DMS153 treated with DMSO at 0.1 percent for 48 hours (cell line): ENCODE data around the gene AP3S2.
"Not testable (repeated sequence)": the region's sequence is repeated elsewhere in the genome, so short reads cannot be mapped to it uniquely, and the experiment has no call there.

Experiments used
- DNase-seq: peaks from one replicate; lab custom pipeline; 2025; ENCODE audit not compliant: unreplicated experiment; lab: John Stamatoyannopoulos, UW

Gene AP3S2

DNA sequence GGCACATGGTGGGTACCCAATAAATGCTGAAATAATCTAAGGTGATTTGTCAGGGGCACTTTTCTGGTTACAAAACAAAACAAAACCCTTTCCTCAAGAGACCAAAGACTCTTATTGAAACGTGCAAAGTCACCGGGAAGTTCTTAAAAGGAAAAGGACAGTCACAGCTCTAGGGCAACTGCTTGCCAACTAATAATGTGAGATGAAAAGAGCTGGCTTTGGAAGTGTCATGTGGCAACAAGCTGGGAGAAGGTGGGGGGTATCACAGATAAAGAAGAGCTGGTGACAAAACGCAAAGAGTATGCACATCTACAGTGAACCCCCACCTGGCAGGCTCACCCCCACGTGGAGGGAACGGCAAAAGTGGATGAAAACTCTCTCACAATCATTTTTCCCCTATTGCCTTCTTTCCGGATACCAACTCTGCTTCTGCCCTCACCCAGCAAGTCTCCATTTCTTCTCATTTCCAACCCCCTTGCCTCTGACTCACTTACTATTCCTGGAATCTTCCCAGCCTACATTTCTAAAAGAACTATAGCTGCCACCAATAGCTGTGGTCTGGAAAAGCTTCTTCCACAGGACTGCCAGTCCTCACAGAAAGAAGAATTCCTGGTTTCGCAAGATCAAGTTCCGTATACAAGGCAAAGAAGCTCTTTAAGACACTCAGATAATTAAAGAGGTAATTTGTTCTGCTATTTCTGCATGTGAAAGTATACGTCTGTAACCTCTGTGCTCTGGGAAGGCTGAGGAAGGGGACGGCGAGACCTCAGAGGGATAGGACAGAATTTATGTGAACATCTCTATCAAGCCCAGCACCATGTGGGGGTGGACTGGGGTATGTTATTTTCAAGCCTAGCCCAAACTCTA, 57.3 kb downstream of the AP3S2 start:
- no peak for DNase-seq

DNA sequence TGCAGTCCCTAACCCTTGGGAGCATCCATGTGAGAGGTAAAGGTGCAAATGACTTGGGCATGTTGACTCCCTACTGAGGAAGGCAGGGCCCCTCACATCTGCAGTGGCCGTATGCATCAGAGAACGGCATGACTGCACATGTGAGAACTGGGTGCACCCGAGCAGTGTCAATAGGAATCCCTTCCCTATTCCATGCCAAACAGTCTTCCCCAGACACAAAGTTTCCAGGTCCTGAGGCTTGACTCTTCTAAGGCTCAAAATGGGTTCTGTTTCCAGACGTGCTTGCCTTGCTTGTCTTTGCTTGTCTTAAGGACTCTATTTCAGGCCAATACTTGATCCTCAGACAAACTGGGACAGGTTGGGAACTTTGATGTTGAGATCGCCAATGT, 58.6 kb downstream of the AP3S2 start:
- DNase-seq, result no peak

DNA sequence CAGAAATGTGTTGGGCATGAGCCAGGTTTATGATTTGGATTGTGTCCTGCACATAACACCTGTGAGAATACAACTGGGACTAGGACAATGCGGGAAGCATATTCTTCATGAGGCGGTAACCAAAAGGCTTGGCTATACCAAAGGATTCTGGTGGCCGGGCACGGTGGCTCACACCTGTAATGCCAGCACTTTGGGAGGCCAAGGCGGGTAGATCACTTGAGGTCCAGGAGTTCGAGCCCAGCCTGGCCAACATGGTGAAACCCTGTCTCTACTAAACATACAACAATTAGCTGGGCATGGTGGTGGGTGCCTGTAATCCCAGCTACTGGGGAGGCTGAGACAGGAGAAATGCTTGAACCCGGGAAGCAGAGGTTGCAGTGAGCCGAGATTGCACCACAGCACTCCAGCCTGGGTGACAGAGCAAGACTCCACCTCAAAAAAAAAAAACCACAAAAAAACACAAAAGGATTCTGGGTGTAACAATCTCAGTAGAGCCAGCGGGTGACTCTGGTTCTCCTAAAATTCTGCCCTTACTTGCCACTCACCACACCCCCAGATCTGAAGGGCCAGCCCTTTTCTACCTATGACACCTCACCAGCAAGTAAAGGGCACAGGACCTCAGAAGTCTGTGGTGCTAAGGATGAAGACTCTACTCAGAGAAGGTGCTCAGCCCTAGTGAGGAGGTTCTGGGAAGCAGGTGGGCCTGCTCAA, 59.2 kb downstream of the AP3S2 start:
- not testable (repeated sequence) for DNase-seq

DNA sequence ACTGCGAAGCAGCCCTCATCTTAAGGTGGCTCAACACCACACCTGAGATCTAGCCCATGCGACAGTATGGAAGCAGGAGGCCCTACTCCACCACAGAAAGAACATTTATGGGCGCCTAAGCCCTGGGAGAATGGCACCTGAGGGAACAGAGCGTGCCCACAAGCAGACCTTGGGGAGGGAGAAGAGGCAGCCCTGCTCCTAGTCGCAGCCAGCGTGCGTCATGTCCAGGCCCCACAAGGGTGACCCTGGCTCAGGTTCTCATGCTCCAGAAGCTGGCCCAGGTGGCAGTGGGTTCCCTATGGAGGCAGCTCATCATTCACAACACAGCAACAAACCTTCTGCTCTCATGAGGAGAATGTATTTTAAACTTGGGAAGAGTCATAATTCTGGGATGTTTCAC, 59.8 kb downstream of the AP3S2 start:
- DNase-seq, result no peak

DNA sequence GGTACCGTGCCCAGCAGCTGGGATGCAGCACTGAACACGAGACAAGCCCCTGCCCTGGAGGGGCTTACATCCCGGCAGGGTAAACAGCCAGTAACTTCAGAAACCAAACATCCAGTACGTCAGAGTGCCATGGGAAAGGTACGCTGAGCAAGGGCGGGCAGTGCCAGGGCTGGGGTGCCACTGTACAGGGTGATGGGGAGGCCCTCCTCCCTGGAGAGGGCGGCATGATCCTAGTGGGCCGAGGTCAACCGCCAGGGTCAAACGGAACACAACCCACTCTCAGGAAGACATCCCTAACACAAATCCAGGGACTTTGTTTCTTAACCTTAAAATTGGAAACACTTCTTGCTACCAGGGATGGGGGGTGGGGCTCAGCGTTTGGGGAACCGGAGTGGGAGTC, 63.2 kb downstream of the AP3S2 start:
- DNase-seq, result no peak

DNA sequence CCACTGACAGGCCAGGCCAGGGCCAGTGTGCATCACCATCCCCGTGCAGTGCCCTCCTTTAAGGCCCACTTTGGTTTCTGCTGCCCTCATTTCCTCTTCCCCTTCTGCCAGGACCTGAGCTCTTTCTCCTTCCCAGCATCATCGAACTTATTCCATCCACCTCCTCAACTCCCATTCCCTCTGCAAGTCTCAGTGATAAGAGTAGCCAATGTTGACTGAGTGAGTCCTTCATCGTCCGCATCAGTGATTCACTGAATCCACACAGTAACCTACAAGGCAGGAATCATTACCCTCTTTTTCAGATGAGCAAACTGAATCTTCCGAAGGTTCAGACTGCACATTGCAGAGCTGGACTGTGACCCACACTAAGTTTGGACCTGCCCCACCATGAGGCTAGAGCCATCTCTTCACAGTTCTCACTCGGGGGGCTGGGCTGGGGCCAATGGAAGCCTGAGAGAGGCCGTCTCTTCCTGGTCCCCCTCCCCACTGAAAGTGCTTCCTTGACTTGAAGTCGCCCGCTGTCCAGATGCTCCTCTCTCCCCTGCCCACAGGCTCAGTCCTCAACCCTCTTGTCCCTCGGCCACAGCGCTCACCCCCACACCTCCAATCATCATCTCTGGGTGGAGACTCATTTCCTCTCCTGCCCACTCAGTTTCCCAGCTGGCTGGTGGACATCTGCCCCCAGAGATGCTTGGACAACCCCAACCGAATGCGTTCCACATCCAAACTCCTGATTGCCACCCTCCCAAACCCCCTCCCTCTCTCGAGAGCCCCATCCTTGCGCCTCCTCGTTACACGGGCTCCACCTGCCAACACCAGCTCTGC, 64.0 kb downstream of the AP3S2 start:
- no peak for DNase-seq

DNA sequence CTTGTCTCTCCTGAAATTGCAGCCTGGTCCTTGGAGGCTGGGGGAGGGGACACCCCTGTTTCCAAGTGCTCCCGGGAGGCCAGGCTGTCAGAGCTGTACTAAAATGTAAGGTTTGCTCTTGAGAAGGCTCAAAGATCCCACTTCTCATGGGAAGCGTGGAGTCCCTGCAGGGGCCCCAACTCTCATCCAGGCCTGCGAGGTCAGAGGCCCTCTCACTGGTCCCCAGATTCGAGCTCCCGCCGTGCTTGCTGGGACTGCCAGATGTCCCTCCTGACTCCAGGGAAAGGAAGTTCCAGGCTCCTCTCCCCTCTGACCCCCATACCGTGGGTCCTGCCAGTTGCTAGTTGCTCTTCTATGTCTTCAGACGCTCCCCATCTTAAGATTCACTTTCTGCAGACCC, 64.6 kb downstream of the AP3S2 start:
- no peak for DNase-seq

DNA sequence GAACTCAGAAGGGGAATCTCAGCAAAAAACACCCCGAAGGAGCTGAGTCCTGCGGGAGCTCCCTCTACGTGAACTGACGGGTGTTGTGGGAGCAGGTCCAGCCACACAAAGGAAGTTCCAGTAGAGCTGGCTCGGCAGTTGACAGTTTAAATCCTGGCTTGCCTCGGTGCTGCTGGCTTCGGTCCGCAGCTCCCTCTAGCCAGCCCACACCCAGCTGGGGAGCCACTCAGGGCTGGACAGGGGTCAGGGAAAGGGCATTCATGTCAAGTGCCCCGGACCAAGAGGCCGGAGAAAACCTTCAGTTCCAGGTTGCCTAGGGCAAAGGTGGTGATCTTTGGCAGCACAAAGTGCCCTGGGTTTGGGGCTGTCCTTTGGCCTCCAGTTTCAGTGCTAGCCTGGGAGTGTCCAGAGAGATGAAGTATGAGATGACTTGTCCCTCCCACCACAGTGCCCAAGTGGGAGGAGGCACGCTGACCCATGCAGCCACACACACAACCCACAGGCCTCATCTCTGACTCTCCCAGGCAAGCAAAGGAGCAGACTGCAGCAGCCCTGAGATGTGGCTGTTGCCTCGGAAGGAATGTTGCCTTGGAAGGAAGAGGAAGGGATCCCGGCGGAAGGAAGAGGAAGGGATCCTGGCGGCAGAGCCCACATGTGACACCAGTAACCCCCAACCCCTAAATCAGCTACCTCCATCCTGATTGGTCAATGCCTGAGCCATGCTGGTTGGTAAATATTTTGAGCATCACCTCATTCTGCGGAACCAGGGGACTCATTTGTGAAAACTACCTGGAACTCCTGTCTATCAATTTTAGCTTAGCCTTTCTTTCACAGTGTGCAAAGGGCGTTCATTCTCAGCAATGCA, 65.3 kb downstream of the AP3S2 start:
- DNase-seq, result no peak

DNA sequence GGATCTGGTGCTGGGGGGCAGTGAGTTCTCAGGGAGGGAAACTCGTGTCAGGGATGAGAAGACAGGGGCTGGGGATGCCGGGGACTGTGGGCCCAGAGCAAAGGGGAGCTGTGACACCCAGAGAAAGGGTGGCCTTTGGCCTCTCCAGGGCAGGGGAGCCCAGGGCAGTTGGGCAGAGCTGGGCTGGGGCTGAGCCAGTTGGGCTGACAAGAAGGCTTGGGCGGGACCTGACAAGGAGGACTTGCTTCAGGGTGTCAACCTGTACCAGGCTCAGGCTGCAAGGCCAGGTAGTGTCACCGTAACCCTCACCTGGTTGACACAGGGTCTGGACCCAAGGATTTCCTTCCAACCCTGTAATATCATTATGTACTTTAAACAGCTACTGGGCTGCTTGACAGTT, 66.0 kb downstream of the AP3S2 start:
- no peak for DNase-seq

DNA sequence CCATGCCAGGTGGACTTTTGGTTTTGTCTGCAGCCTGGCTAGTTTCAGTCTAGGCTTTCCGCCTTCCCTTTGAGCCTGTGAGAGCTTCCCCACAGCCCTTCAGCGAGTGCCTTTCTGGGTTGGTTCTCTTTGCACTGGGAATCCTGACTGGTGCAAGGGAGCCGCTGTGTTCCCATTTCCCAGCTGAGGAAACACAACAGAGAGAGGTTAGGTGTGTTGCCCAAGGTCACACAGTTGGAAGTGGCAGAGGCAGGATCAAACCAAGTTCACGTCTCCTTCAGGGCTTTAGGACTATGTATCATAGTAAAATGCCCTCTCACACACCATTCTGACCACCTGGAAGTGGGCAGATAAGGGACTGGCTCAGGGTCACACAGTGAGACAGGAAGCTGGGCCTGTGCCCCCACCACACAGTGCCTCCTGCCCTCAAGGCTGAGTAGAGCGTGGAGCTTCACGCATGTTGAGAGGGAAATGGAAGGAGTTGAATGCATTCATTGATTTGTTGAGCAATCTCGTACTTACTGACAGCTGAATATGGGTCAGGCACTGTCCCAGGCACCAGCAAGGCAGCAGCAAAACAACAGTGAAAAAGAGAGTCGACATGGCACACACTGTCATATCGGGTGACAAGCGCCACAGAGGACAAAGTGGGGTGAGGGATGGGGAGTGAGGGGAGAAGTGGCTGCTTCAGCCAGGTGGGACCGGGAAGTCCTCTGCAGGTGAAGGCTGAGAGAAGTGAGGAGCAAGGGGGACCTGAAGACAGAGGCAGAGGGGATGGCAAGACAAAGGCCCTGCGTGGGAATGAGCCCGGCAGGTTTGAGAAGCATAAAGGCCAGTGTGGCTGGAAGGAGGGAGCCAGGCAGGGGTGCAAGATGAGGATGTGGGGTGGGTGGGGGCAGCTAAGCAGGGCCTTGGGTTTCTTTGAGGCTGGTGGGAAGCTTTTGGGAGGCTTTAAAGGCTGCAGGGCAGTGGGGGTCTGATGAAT, 66.8 kb downstream of the AP3S2 start:
- no peak for DNase-seq

DNA sequence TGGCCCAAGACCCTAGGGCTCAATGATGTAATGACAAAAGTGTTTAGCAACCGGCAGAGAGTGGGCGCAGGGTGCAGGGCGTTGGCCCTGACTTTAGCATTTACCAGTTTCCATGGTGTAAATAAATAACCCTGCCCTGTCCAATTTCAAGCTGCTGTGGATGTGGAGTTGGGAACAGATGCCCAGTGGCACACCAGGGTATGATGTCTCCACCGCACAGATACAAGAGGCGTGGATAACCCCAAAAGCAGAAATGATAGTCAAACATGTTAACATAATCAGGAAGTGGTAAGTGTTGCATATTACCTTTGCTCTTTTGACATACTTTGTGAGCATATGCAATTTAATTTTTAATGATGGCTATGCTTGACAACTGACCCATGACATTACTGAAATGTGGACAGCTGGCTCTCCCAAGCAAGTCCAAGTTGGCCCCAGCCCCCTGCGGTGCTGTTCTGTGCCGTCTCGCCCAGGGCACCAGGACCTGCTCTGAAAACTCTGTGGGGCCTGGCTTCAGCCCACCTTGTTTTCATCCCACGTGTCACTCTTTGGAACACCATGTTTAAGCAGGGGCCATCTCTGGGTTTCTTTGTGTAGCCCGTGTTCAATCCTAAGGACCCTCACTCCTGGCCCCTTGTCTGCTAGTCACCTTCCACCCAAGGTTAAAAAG, 68.4 kb downstream of the AP3S2 start:
- no peak for DNase-seq

DNA sequence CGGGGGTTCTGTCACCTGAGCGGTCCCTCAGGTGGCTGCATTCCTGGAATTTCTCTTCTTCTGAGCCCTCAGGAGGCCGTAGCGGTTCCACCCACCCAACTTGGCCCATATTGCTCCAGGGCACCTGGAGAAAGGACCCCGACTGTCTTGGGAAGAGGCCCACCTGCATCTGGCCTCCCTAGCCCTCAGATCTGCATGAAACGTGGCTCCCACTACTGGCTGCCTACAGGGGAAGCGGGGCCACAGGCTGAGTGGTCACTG, 69.3 kb downstream of the AP3S2 start:
- no peak for DNase-seq

DNA sequence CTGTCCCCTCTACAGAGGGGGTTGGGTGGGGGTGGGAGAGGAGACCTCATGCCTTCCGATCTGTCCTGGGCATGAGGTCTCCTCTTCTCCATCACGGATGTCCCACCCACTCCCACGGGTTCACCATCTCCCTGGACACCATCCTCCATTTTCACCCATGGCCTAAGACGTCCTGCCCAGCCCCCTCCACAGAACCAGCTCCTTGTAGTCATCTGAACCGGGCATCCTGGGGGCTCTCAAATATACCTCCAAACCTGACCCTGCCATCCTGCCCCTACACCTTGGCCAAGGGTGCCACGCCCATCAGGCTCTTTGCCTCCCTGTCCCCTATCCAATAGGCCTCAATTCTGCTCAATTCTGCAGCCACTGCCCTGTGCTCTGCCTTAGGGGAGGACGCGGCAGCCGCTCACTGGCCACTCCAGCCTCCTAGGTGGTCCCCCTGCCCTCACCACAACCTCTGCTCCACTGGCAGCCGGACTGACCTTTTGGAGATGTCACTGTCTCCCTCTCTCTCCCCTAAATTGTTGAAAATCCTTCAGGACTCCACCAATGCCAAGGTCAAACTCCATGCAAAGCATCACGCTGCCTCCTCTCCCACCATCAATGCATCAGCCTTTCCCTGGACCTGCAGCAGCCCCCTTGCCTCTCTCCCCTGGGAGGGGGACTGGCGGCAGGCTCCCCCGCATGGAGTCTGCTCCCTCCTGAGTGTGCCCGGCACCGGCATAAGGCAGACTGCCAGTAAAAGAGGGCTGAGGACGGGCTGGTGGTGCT, 69.8 kb downstream of the AP3S2 start:
- DNase-seq, result no peak

DNA sequence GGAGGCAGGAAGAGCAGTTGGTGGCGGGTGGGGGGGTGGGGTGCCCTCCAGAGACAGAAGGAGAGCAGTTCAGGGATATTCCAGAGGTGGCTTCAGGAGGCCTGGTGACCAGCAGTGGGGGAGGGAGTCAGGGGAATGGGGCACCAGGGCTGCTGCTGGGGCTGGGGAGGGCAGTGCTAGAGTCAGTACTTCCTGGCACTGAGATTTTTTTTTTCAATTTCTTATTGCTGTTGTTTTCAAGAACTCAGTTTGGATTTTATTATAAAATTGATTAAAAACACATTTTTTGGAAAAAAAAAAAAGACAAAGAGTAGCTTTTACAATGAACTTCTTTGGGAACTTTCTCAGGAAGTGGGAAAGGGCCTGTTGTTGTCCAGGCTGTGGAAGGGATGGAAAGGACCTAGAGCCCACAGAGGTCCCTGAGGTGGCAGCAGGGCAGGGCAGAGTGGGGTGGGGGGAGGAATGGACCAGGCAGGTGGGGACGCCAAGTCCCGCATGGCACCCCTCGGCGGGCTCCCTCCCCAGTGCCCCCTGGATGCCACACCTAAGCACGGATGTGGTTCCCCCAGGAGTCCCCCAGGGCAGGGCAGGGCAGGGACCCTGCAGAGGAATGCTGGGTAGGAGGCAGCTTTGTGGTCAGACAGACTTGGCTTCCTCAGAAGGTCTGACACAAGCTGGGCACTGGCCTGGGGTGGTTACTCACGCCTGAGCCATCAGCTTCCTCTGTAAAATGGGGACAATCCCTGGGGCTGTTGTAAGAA, 70.7 kb downstream of the AP3S2 start:
- DNase-seq, result no peak

DNA sequence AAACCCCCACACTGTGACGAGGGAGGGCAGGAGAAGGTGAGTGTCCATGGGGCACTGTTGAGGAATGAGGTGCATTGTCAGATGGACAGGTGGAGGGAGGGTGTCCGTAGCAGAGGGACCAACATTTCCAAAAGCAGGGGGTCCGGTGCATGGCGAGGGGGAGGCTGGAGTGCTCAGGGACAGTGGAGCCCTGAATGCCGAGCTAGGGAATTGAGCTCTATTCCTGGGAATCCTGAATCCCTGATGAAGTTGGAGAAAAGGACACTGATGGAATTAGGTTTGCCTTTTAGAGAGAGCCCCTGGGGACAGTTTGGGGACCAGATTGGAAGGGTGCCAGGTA, 71.2 kb downstream of the AP3S2 start:
- DNase-seq, result no peak

DNA sequence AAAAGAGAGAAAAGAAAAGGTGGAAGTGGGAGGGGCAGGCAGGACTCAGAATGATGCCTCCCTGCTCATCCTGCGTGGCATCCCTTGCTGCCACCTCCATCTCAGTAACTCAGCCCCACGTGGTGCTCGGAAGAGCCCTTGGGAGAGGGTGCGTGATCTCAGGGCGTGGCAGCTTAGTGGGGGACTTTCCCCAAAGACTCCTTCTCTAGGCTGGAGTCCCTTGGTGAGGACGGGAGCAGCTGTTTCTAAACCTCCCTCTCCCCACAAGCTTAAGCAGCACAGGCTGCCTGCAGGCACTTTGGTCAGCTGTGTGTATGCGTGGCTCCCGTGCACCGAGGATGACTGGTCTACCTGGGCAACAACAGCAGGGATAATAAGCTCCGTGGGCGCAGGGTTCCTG, 71.8 kb downstream of the AP3S2 start:
- no peak for DNase-seq

DNA sequence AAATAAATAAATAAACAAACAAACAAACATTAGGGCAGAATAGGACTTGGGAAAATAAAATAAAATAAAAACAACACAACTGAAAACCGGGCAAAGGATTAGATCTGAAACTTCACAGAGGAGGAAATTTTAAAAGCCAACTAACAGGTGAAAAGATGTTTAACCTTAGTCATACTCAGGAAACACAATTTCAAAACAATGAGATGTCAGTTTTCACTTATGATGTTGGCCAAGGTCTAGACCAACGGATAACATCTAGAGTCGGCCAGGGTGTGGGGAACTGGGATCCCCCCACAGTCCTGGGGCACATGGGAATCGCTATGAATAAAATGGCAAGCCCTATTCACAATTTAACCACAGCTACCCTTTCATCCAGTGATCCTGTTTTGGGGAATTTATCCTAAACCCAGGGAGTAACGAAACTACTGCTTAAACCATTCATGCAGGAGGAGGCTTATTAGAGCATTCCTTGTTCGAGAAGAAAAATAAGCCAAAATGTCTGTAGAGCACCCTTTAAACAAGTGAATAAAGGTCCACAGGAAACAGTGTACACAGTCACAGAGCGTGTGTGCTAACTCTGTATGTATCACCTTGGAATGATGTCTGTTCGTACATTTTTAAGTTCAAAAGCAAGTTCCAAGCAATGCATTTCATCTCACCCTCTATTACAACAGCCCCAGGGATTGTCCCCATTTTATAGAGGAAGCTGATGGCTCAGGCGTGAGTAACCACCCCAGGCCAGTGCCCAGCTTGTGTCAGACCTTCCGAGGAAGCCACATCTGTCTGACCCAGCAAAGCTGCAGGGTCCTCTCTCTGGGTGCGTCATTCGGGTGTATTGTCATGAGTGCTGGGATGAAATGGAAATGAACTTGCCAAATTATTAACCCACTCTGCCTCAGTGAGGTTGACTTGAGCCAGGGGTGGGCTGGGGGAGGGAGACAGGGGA, 72.9 kb downstream of the AP3S2 start:
- no peak for DNase-seq
